HG03521 (cell line): ENCODE data around the gene CBFA2T3.
"Not testable (repeated sequence)": the region's sequence is repeated elsewhere in the genome, so short reads cannot be mapped to it uniquely, and the experiment has no call there.

Experiments
- ATAC-seq: cut with Tn5 transposase; IDR thresholded peaks from one replicate; pipeline ENCODE4 v1.9.1; 2021; ENCODE audit warnings: mild to moderate bottlenecking, moderate library complexity; ENCODE audit not compliant: unreplicated experiment

The CBFA2T3 gene

GRCh38 chr16:88925540-88925887 lies 51.5 kb downstream of the CBFA2T3 start:
- no peak for ATAC-seq

- ATAC-seq: no peak
These were observed 52.0 kb downstream of the CBFA2T3 start for GRCh38 chr16:88924834-88925539.

GRCh38 chr16:88923926-88924833 lies 52.8 kb downstream of the CBFA2T3 start:
- no peak for ATAC-seq

- ATAC-seq: no peak
These were observed 53.6 kb downstream of the CBFA2T3 start for GRCh38 chr16:88923450-88923849.

- no peak for ATAC-seq
These were observed 54.1 kb downstream of the CBFA2T3 start for GRCh38 chr16:88922826-88923410.

GRCh38 chr16:88922114-88922825 lies 54.7 kb downstream of the CBFA2T3 start:
- no peak for ATAC-seq

GRCh38 chr16:88921591-88921990 lies 55.4 kb downstream of the CBFA2T3 start:
- no peak for ATAC-seq

GRCh38 chr16:88920618-88921590 lies 56.1 kb downstream of the CBFA2T3 start:
- no peak for ATAC-seq

- ATAC-seq: no peak
These were observed 57.1 kb downstream of the CBFA2T3 start for GRCh38 chr16:88919936-88920335.

GRCh38 chr16:88918896-88919295 lies 58.1 kb downstream of the CBFA2T3 start:
- not testable (repeated sequence) for ATAC-seq

GRCh38 chr16:88917915-88918627 lies 58.9 kb downstream of the CBFA2T3 start:
- no peak for ATAC-seq

GRCh38 chr16:88917146-88917914 lies 59.7 kb downstream of the CBFA2T3 start:
- no peak for ATAC-seq

GRCh38 chr16:88915639-88916327 lies 61.2 kb downstream of the CBFA2T3 start:
- no peak for ATAC-seq

GRCh38 chr16:88914750-88915368 lies 62.1 kb downstream of the CBFA2T3 start:
- no peak for ATAC-seq

GRCh38 chr16:88913870-88914269 lies 63.1 kb downstream of the CBFA2T3 start:
- ATAC-seq: no peak

- no peak for ATAC-seq
These were observed 63.9 kb downstream of the CBFA2T3 start for GRCh38 chr16:88913001-88913612.

- no peak for ATAC-seq
These were observed 64.5 kb downstream of the CBFA2T3 start for GRCh38 chr16:88912556-88912955.
